ENCODE measurements around the gene GPLD1. TPM values are rescaled to one million over a fixed set of nuclear protein-coding genes. Genes with fewer than 3 reads are reported as not detected.
A peak's percentile ranks its signal among the peaks of the same experiment; 100 is the strongest.
"Not testable (repeated sequence)": the region's sequence is repeated elsewhere in the genome, so short reads cannot be mapped to it uniquely, and the experiment has no call there.

Gene GPLD1
- total RNA-seq, 6 experiments from 2014 or later = 19.9 to 53.0 (median 38.9) TPM

- Histone ChIP-seq H3K9me3 (no peaks in the 10 kb centered on the region), H3K36me3 (peaks cover 0 to 4% (median under 1%) of the 10 kb centered on the region in 4 donors), H3K27me3 (no peaks in the 10 kb centered on the region), H3K4me1 (no peaks in the 10 kb centered on the region), H3K4me3 (no peak overlapping the region), H3K27ac (no peak overlapping the region)
- TF ChIP-seq POLR2A (IDR thresholded peaks at IDR 0.05) (no peak), CTCF (IDR thresholded peaks at IDR 0.05) (no peak)
- intact Hi-C loops (cut with DNase I) = loop anchor here in 1 of 2 donors (5.0 kb wide), 1 partner anchor 95 kb away; no protein-coding TSS in a partner anchor
- whole genome bisulfite sequencing (ENCODE audit: insufficient coverage, low coverage, low lambda C conversion rate, missing lambda C conversion rate) = 67% methylated on average over 12 of the region's 13 CpGs
- DNase-seq (no peak), ATAC-seq (no peak)
Observed at GRCh38 chr6:24522228-24523176, 33.1 kb upstream of the GPLD1 start.

GRCh38 chr6:24520929-24521546 lies 31.7 kb upstream of the GPLD1 start:
- H3K27me3 ChIP-seq = no peaks in the 10 kb centered on the region
- DNase-seq (peak; percentile 69 to 79 (median 74)), ATAC-seq (peak; percentile 99)
- no peak overlapping the region for H3K4me3 ChIP-seq
- H3K36me3 ChIP-seq = peaks cover 0 to 4% (median under 1%) of the 10 kb centered on the region in 4 donors
- no peak overlapping the region for H3K27ac ChIP-seq
- H3K9me3 ChIP-seq = no peaks in the 10 kb centered on the region
- TF ChIP-seq CTCF (IDR thresholded peaks at IDR 0.05) = peak; percentile 51 to 87 (median 80)
- no peak for TF ChIP-seq POLR2A (IDR thresholded peaks at IDR 0.05)
- H3K4me1 ChIP-seq = no peaks in the 10 kb centered on the region
- WGBS (ENCODE audit: insufficient coverage, low coverage, low lambda C conversion rate, missing lambda C conversion rate) = 15% methylated on average over 6 of the region's 6 CpGs
- intact Hi-C loops (cut with DNase I) = loop anchor here in 1 of 2 donors (5.0 kb wide), 1 partner anchor 94 kb away; no protein-coding TSS in a partner anchor

GRCh38 chr6:24517659-24518543 lies 28.5 kb upstream of the GPLD1 start:
- 79% methylated on average over 2 of the region's 4 CpGs for WGBS (ENCODE audit: insufficient coverage, low coverage, low lambda C conversion rate, missing lambda C conversion rate)
- H3K36me3 ChIP-seq = peaks cover 0 to 9% (median 3%) of the 10 kb centered on the region in 4 donors
- TF ChIP-seq POLR2A (IDR thresholded peaks at IDR 0.05) = no peak
- no peak for TF ChIP-seq CTCF (IDR thresholded peaks at IDR 0.05)
- ATAC-seq (no peak), DNase-seq (no peak)
- no peak overlapping the region for H3K27ac ChIP-seq
- intact Hi-C loops (cut with DNase I) = no loop called here
- no peaks in the 10 kb centered on the region for H3K9me3 ChIP-seq
- no peaks in the 10 kb centered on the region for H3K4me1 ChIP-seq
- H3K4me3 ChIP-seq = no peak overlapping the region
- H3K27me3 ChIP-seq = no peaks in the 10 kb centered on the region

- Histone ChIP-seq H3K4me1 (no peaks in the 10 kb centered on the region), H3K27ac (no peak overlapping the region), H3K4me3 (no peak overlapping the region), H3K36me3 (peaks cover 0 to 12% (median 2%) of the 10 kb centered on the region in 4 donors), H3K9me3 (no peaks in the 10 kb centered on the region), H3K27me3 (no peaks in the 10 kb centered on the region)
- TF ChIP-seq POLR2A (IDR thresholded peaks at IDR 0.05) (no peak), CTCF (IDR thresholded peaks at IDR 0.05) (no peak)
- WGBS (ENCODE audit: insufficient coverage, low coverage, low lambda C conversion rate, missing lambda C conversion rate) = 72% methylated on average over 2 of the region's 4 CpGs
- intact Hi-C loops (cut with DNase I) = no loop called here
- DNase-seq (no peak), ATAC-seq (no peak)
Observed at GRCh38 chr6:24513602-24514001, 24.2 kb upstream of the GPLD1 start.

- H3K4me3 ChIP-seq; intact Hi-C loops (cut with DNase I); H3K27me3 ChIP-seq; H3K4me1 ChIP-seq; H3K9me3 ChIP-seq; ATAC-seq; H3K27ac ChIP-seq; DNase-seq: not testable (repeated sequence)
- peaks cover 0 to 12% (median 2%) of the 10 kb centered on the region in 4 donors for H3K36me3 ChIP-seq
- 80% methylated on average over 5 of the region's 6 CpGs for WGBS (ENCODE audit: insufficient coverage, low coverage, low lambda C conversion rate, missing lambda C conversion rate)
Observed at GRCh38 chr6:24511976-24512375, 22.6 kb upstream of the GPLD1 start.

Measured in right lobe of liver (tissue), 6 donors.